Embryonic facial prominence (tissue), 1 donor: Measurements from ENCODE around the gene RIIAD1.
"Not testable (repeated sequence)": the region's sequence is repeated elsewhere in the genome, so short reads cannot be mapped to it uniquely, and the experiment has no call there.

Experiments
- DNase-seq: peaks from one replicate; pipeline ENCODE4 v3.0.0-alpha.2; 2016; ENCODE audit errors: extremely low spot score

The RIIAD1 gene

DNA sequence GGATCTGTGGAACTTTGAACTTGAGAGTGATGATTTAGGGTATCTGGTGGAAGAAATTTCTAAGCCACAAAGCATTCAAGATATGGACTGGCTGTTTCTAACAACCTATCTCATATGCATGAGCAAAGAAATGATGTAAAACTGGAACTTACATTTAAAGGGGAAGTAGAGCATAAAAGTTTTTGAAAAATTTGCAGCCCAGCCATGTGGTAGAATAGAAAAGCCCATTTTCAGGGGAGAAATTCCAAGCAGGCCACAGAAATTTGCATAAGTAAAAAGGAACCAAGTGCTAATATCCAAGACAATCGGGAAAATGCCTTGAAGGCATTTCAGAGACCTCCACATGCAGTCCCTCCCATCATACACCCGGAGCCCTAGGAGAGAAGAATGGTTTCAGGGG is 15.7 kb downstream of the RIIAD1 start:
- DNase-seq: no peak

- DNase-seq: no peak
Observed at GRCh38 chr1:151737479-151737878, 16.2 kb downstream of the RIIAD1 start.

DNA sequence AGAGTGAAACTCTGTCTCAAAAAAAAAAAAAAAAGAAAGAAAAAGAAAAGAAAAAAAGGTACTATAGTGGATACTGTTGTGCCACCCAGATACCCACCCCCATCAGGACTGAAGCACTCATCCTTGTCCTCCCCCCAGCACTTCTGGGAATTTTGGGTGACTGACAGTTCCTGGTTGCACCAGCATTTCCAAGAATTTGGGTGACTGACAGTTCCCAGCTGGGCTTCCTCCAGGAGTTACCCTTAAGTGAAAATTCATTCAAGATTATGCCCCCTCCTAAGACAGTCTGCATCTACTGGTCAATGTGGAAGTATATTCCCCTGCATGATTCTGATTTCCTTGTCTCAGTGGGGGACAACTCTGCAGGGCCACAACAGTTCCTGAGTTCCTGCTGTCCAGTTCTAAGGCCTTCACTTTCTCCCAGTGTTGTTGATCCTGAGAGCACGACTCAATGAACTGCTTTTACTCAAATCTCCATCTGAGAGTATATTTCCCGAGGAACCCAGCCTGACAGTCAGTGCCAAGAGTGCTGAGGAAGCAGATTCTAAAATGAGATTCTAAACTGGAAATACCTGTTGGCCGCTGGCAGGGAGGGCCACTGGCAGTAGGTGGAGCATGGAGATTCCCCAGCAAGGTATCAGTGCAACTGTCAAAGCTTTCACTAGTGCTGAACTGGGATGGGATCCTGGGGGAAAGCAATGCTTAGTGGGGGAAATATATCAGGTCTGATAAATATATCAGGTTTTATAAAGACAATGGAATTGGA is 18.5 kb downstream of the RIIAD1 start:
- DNase-seq: no peak

GRCh38 chr1:151741516-151741915 is 20.2 kb downstream of the RIIAD1 start:
- DNase-seq: no peak

- no peak for DNase-seq
Observed at GRCh38 chr1:151756291-151756690, 35.0 kb downstream of the RIIAD1 start.

DNA sequence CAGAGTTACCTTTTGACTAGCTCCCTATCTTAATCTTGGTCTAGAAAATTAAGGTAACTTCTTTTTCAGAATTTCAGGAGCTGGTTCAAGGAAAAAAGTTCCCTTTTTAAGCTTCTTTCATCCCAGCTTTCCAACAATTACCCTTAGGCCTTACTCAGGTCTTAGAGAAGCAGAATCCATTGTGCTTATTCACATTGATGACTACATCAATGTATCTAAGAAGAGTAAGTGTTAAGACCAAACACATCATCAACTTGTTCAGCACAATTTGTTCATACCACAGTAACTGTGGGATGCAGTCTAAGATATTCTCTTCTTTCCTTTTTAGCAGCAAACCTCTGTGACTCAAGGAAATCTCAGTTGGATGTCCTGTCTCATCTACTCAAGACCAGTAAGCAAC is 37.9 kb downstream of the RIIAD1 start:
- no peak for DNase-seq

GRCh38 chr1:151760597-151761385 is 39.5 kb downstream of the RIIAD1 start:
- no peak for DNase-seq

- DNase-seq: peak; percentile 61
Observed at GRCh38 chr1:151762941-151763921, 41.9 kb downstream of the RIIAD1 start, which contains the start of gene MRPL9. TSS of gene MRPL9 (minus strand) at chr1:151763496. CDS start at chr1:151763479, 17 bp downstream.

GRCh38 chr1:151763990-151764389 is 42.7 kb downstream of the RIIAD1 start:
- no peak for DNase-seq

- DNase-seq: not testable (repeated sequence)
Observed at GRCh38 chr1:151768351-151769066, 47.2 kb downstream of the RIIAD1 start.

DNA sequence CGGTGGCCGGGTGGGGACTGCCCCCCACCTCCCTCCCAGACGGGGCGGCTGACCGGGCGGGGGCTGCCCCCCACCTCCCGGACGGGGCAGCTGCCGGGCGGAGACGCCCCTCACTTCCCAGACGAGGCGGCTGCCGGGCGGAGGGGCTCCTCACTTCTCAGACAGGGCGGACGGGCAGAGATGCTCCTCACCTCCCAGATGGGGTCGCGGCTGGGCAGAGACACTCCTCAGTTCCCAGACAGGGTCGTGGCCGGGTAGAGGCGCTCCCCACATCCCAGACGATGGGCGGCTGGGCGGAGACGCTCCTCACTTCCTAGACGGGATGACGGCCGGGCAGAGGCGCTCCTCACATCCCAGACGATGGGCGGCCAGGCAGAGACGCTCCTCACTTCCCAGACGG is 47.9 kb downstream of the RIIAD1 start:
- DNase-seq: not testable (repeated sequence)

GRCh38 chr1:151773702-151774101 is 52.4 kb downstream of the RIIAD1 start:
- no peak for DNase-seq

DNA sequence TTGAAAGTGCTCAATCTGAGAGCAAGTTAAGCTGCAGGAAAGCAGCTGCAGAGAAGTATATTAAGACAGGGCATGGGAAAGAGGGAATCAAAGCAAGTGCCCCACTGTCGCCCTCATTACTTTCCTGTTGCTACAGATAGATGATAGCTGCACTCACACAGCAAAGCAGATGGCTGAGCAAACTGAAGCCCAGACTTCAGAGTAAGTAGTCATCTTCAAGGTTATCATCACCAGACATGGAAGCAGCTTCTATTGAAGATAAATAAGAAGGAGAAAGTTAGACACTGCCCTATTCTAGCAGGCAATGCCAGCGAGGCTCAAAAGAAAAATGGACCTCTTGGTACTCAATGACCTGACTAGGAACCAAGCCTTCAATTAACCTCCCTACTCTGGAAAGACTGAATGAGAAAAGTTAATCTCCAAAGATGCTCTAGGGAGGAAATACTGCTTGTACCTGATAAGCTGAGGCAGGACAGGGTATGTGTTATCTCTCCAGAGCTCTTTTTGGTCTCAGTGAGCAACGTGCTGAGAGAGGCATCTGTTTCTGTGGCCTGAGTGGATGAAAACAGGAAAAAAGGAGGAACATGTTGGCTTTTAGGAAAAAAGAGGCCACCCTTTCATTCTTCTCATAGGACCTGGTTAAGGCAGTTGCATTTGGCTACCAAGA is 53.1 kb downstream of the RIIAD1 start:
- DNase-seq: no peak

GRCh38 chr1:151775894-151776664 is 54.8 kb downstream of the RIIAD1 start:
- no peak for DNase-seq

- DNase-seq: no peak
Observed at GRCh38 chr1:151776665-151777062, 55.3 kb downstream of the RIIAD1 start.

DNA sequence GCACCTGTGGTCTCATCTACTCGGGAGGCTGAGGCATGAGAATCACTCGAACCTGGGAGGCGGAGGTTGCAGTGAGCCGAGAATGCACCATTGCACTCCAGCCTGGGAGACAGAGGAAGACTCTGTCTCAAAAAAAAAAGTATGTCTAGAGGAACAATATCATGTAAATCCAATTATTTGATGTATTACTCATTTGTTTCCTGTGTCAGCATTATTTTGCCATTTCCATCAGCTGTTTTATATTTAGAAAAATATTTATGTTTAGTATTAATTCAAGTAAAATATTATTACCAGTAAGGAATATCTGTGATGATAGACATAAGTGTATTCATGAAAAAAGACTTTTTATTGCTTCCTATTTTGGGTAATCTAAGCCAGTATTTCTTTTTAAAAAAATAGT is 56.0 kb downstream of the RIIAD1 start:
- DNase-seq: no peak
